GM21381 (cell line): Measurements from ENCODE around the gene ADAM10.

ENCODE experiments used
- ATAC-seq: cut with Tn5 transposase; IDR thresholded peaks from one replicate; pipeline ENCODE4 v1.9.1; 2021; ENCODE audit warnings: mild to moderate bottlenecking, moderate library complexity; ENCODE audit not compliant: unreplicated experiment

Gene ADAM10

GRCh38 chr15:58755956-58756355 is 6.4 kb upstream of the ADAM10 start:
- no peak for ATAC-seq

DNA sequence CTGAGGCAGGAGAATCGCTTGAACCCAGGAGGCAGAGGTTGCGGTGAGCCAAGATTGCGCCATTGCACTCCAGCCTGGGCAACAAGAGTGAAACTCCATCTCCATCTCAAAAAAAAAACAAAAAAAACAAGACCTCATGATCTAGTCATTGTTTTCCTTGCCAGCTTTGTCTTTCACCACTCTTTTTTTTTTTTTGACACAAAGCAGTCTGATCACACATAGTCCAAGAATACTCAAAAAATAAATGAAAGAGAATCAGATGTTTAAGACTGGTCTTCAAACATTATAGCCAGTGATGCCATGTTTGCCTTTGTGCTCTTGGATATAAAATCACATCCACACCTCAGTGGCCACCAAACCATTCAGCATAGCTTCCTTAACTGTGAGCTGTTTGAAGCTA is 5.8 kb upstream of the ADAM10 start:
- ATAC-seq: no peak

DNA sequence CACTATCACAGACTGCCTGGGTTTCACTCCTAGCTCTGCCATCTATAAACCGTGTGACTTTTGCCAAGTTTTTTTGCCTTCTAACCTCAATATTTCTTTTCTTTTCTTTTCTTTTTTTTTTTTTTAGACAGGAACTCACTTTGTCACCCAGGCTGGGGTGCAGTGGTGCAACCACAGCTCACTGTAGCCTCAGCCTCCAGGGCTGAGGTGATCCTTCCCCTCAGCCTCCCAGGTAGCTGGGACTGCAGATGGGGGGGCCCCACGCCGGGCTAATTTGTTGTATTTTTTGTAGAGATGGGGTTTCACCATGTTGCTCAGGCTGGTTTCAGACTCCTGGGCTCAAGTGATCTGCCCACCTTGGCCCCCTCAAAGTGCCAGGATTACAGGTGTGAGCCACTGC is 3.2 kb upstream of the ADAM10 start:
- no peak for ATAC-seq

GRCh38 chr15:58748852-58749531 is 515 bp downstream of the ADAM10 start:
- peak; percentile 24 for ATAC-seq

DNA sequence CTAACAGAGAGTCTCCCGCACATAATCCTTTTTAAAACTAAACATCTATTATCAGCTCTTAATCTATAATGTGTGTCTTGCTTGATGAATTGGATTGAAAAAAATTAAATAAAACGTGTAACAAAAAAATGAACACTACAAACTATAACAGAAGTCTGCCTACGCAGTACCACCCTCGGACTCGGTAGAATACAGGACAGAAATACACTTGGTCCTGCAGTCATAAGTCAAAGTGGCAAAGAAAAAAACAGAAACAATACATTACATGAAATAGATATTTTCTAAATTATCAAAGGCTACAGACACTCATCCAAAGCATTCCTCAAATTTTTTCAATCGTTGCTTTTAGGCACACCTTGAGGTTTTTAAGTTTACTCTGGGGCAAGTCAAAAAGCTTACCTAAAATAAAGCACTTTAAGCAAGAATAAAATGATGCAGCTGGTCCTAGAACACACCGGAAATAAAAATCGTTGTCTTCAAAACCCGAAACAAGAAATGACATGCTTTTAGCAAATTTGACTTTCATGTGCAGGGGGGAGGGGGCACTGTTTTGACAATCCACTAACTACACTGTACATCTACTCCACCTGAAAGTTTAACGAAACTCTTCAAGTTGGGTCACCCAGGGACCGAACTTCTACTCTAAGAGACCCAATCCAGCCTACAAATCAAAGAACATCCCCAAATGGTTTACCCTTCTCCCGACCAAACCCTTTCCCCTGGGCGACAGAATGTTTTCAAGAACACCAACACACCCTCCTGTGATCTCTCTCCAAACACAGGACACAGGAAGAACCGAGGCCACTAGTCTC is 1.3 kb downstream of the ADAM10 start:
- ATAC-seq: no peak

GRCh38 chr15:58746174-58746573 is 3.3 kb downstream of the ADAM10 start:
- no peak for ATAC-seq

DNA sequence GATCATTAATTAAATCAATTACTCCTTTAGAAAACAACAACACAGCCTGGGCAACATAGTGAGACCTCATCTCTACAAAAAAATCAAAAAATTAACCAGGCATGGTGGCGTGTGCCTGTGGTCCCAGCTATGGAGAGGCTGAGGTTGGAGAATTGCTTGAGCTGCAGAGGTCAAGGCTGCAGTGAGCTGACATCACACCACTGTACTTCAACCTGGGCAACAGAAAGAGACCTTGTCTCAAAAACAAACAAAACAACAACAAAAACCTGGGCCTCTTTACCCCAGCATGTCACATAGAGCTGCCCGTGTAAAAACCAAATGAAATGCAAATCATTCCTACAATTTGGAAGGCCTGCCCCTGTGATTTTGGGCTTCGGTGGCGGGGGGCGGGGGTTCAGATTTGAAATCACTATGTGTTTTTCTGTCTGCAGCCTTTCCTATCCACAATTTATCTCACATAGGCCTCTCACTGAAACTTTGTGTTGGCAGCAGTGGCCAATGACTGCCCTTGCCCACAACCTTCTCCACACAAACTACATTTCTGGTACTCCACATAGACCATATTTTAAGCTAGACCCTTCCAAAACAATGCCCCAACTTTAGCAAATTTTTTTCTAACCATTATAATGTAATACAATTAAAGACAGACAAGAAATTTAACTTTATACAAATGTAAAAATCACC is 6.5 kb downstream of the ADAM10 start:
- ATAC-seq: no peak

GRCh38 chr15:58742022-58742813 is 7.3 kb downstream of the ADAM10 start:
- ATAC-seq: no peak

DNA sequence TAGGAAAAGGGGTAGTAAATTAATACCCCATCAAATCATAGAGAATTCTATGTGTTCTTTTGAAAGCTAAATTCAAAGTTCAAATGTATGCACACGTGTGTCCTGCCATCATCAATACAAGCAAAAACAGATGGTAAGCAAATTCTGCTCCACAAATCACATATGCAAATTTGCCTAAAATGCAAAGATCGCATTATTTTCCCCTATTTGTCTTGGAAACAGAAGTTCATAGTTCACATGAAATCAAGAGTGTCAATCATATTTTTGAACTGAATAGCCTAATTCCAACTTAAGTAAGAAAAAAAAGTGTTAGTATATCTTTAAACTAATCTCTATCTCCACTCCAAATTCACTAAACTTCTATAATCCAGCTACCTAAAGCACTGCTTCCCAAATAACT is 8.5 kb downstream of the ADAM10 start:
- no peak for ATAC-seq

DNA sequence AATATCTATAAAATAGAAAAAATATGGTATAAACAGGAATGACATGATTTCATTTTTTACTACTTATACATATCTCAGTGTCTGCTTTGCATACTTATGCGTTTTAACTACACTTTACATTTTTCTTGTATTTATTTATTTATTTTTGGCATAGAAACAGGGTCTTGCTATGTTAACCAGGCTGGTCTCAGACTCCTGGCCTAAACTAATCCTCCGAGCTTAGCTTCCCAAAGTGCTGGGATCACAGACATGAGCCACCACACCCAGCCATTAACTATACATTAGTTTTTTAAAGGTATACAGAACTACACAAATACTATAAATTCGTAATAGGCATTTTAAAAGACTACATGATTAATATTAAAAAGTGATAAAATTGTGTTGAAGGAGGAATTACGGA is 9.1 kb downstream of the ADAM10 start:
- no peak for ATAC-seq

- ATAC-seq: no peak
Measured at GRCh38 chr15:58738046-58738707, 11.3 kb downstream of the ADAM10 start.

GRCh38 chr15:58737298-58737697 is 12.2 kb downstream of the ADAM10 start:
- no peak for ATAC-seq

DNA sequence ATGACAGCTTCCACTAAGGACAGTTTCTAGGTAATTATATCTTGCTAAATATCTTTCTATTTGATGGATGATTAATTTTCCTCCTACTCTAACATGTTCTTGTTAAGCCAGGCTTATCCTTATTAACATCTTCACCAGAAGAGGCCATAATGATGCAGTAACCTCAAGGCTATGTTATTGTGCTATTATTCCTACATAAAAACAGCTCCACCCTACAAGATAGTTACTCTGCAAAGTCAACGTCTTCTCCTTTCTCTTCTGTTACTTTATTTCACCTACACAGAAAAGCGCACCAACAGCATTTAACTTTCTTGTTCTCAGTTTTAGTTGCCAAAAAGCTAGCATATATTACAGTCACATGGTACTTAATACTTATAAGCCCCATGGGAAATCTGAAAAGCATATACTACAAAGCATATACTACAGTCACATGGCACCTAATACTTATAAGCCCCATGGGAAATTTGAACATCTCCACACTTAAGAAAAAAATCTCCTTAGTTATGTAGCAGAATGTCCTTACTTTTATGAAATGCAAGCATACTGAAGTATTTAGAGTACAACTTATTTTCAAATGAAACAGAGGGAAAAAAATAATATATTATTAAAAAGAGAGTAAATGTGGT is 13.4 kb downstream of the ADAM10 start:
- no peak for ATAC-seq

DNA sequence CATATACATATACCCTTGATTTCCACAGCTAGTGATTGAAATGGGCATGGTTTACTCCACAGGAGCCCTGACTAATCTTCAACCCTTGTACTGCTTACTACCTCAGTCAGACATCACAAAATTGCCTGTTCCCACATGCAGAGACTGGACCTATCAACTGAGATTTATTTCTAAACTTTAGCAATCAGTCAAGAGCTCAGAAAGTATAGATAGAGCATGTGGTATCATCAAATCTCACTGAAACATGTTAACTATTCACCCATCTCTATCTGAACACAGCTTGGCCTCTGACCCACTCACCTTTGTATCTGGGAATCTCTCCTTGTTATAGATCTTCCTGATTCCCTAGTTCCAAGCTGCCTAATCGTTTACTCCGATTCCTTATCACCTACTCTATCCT is 14.6 kb downstream of the ADAM10 start:
- ATAC-seq: no peak

DNA sequence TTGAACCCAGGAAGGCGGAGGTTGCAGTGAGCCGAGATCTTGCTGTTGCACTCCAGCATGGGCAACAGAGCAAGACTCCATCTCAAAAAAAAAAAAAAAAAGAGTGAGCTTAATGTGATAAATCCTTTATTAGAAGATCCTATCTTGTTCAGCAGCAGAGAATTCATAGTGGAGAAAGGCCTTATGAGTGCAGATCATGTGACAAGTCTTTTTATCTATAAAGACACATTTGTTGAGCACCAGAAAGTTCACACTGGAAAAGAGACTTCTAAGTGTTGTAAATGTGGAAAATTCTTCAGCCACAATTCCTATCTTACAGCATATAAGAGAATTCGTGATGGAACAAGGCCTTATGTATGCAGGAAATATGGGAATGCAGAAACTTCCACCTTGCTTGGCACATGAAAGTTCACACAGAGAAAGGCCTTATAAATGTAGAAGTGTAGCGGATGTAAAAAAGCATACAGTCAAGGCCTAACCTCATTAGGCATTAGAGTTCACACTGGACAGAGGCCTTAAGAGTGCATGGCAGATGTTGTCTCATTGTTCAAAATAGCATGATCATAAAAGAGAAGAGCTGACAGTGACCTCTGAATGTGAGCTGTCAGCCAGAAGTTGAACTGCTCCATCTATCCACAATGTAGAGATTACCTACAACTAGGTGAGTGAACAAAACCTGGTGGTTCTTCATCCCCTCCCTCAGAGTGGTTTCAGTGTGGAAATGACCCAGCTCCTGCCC is 16.7 kb downstream of the ADAM10 start:
- no peak for ATAC-seq

DNA sequence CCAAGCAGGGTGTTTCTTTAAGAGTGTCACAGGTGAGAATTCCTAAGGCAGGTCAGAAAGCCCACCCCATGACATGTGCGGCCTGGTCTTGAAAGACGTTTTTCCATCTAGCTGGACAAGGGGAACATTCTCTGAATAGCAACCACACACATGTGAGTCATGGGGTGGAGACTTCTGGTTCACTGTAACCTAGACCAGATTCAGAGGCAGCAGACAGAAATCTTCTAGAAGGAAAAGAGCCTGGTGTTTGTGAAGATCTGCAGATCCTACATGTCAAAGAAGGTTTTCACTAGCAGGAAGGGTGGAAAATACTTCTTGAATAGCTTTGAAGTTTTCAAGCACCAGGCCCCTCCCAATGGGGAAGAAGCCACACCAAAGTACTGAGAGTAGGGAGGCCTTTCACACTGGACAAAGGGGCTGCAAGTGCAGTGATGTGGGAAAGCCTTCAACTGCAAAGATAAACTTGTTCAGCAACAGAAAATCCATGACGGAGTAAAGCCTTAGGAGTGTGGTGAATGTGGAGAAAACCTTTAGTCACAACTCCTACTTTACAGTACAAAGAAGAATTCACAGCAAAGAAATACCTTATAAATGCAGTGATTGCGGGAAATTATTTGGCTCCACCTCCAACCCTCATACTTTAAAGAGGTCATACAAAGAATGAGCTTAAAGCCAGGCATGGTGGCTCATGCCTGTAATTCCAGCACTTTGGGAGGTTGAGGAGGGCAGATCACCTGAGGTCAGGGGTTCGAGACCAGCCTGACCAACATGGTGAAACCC is 17.6 kb downstream of the ADAM10 start:
- no peak for ATAC-seq

DNA sequence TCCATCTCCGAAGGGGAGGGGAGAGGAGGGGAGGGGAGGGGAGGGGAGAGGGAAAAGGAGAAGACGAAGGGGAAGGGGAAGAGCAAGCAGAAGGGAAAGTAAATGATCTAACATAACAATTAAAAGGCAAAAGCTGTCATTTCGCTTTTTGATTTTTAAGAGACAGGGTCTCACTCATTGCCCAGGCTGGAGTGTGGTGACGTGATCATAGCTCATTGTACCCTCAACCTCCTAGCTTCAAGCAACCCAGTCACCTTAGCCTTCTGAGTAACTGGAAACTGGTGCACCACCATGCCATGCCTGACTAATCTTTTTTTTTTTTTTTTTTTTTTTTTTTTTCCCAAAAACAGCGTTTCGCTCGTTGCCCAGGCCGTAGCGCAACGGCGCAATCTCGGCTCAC is 22.6 kb downstream of the ADAM10 start:
- ATAC-seq: no peak

DNA sequence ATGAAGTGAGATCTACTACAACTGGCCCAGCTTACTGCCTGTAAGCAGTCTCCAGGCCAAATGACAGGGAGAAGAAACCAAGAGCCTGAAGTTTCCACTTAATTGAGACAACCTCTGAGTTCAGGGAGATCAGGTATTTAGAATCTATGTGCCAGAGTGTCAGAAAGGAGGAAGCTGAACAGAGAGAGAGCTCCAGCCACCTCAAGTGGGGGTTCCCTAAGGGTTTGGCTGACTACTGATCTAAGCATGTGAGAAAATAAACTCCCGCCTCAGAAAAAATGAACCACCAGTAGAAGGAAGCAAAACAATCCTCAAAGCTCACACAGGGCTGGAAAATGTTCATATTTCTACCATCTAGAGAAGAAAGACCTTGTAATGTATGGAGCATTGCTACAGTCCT is 25.0 kb downstream of the ADAM10 start:
- ATAC-seq: peak; percentile 66

GRCh38 chr15:58717357-58717756 is 32.1 kb downstream of the ADAM10 start:
- no peak for ATAC-seq
